ENCODE measurements around the gene INF2.

Gene INF2

GRCh38 chr14:104732931-104733681 is 43.7 kb downstream of the INF2 start:
- DNase-seq (ENCODE audit: low spot score) = no peak
- no peak for FAIRE-seq

- DNase-seq (ENCODE audit: low spot score) = no peak
- FAIRE-seq = no peak
These were observed 44.7 kb downstream of the INF2 start for GRCh38 chr14:104734051-104734587.

- FAIRE-seq (no peak), DNase-seq (ENCODE audit: low spot score) (no peak)
These were observed 45.2 kb downstream of the INF2 start for GRCh38 chr14:104734601-104734990.

- DNase-seq (ENCODE audit: low spot score) (no peak), FAIRE-seq (no peak)
These were observed 45.8 kb downstream of the INF2 start for GRCh38 chr14:104734991-104735779.

- no peak for FAIRE-seq
These were observed 46.6 kb downstream of the INF2 start for GRCh38 chr14:104735830-104736642.

GRCh38 chr14:104738375-104739019 is 49.1 kb downstream of the INF2 start:
- no peak for DNase-seq (ENCODE audit: low spot score)
- no peak for FAIRE-seq

More at GRCh38 chr14:104735830-104736642, 46.6 kb downstream of the INF2 start:
- no peak for DNase-seq (ENCODE audit: low spot score)

- no peak for DNase-seq (ENCODE audit: low spot score)
- FAIRE-seq = no peak
These were observed 49.6 kb downstream of the INF2 start for GRCh38 chr14:104739026-104739425.

- FAIRE-seq = no peak
- no peak for DNase-seq (ENCODE audit: low spot score)
These were observed 50.4 kb downstream of the INF2 start for GRCh38 chr14:104739546-104740516.

GRCh38 chr14:104741108-104741802 is 51.8 kb downstream of the INF2 start:
- no peak for DNase-seq (ENCODE audit: low spot score)
- no peak for FAIRE-seq

- DNase-seq (ENCODE audit: low spot score) (no peak), FAIRE-seq (no peak)
These were observed 52.4 kb downstream of the INF2 start for GRCh38 chr14:104741803-104742251.

GRCh38 chr14:104742586-104743455 is 53.4 kb downstream of the INF2 start:
- DNase-seq (ENCODE audit: low spot score) (no peak), FAIRE-seq (no peak)

- FAIRE-seq (no peak), DNase-seq (ENCODE audit: low spot score) (no peak)
These were observed 54.3 kb downstream of the INF2 start for GRCh38 chr14:104743461-104744380.

- FAIRE-seq = no peak
- no peak for DNase-seq (ENCODE audit: low spot score)
These were observed 55.1 kb downstream of the INF2 start for GRCh38 chr14:104744484-104744883.

- DNase-seq (ENCODE audit: low spot score) = no peak
- FAIRE-seq = no peak
These were observed 56.0 kb downstream of the INF2 start for GRCh38 chr14:104745431-104745830.

GRCh38 chr14:104746071-104746545 is 56.7 kb downstream of the INF2 start:
- DNase-seq (ENCODE audit: low spot score) = no peak
- FAIRE-seq = no peak

- FAIRE-seq (no peak), DNase-seq (ENCODE audit: low spot score) (no peak)
These were observed 57.6 kb downstream of the INF2 start for GRCh38 chr14:104746934-104747481.

- DNase-seq (ENCODE audit: low spot score) (no peak), FAIRE-seq (no peak)
These were observed 58.5 kb downstream of the INF2 start for GRCh38 chr14:104747876-104748275.

Measured in RCC 7860 (cell line).